Measurements from ENCODE around the gene TINCR.

TINCR gene

GRCh38 chr19:5588906-5589676, 21.3 kb upstream of the TINCR start:
- DNase-seq (ENCODE audit: low spot score): no peak

- no peak for DNase-seq (ENCODE audit: low spot score)
Measured at GRCh38 chr19:5588441-5588840, 20.7 kb upstream of the TINCR start.

GRCh38 chr19:5587661-5588060, 19.9 kb upstream of the TINCR start:
- no peak for DNase-seq (ENCODE audit: low spot score)

GRCh38 chr19:5587071-5587455, 19.3 kb upstream of the TINCR start:
- no peak for DNase-seq (ENCODE audit: low spot score)

- DNase-seq (ENCODE audit: low spot score): no peak
Measured at GRCh38 chr19:5586300-5587070, 18.7 kb upstream of the TINCR start.

- peak; percentile 34 for DNase-seq (ENCODE audit: low spot score)
Measured at GRCh38 chr19:5585461-5586299, 17.9 kb upstream of the TINCR start.

- DNase-seq (ENCODE audit: low spot score): no peak
Measured at GRCh38 chr19:5580161-5580571, 12.4 kb upstream of the TINCR start.

- DNase-seq (ENCODE audit: low spot score): no peak
Measured at GRCh38 chr19:5579697-5580096, 11.9 kb upstream of the TINCR start.

GRCh38 chr19:5579286-5579685, 11.5 kb upstream of the TINCR start:
- DNase-seq (ENCODE audit: low spot score): no peak

- peak; percentile 42 for DNase-seq (ENCODE audit: low spot score)
Measured at GRCh38 chr19:5578097-5578846, 10.5 kb upstream of the TINCR start.

- DNase-seq (ENCODE audit: low spot score): no peak
Measured at GRCh38 chr19:5575590-5575989, 7.8 kb upstream of the TINCR start.

- DNase-seq (ENCODE audit: low spot score): no peak
Measured at GRCh38 chr19:5572556-5573286, 5.0 kb upstream of the TINCR start.

GRCh38 chr19:5571777-5572176, 4.0 kb upstream of the TINCR start:
- no peak for DNase-seq (ENCODE audit: low spot score)

GRCh38 chr19:5567970-5568407, 236 bp upstream of the TINCR start:
- DNase-seq (ENCODE audit: low spot score): no peak

- no peak for DNase-seq (ENCODE audit: low spot score)
Measured at GRCh38 chr19:5564930-5565329, 2.8 kb downstream of the TINCR start.

- DNase-seq (ENCODE audit: low spot score): no peak
Measured at GRCh38 chr19:5563935-5564612, 3.7 kb downstream of the TINCR start.

- no peak for DNase-seq (ENCODE audit: low spot score)
Measured at GRCh38 chr19:5563008-5563431, 4.7 kb downstream of the TINCR start.

- DNase-seq (ENCODE audit: low spot score): no peak
Measured at GRCh38 chr19:5562280-5562679, 5.5 kb downstream of the TINCR start.

- DNase-seq (ENCODE audit: low spot score): no peak
Measured at GRCh38 chr19:5561559-5561958, 6.2 kb downstream of the TINCR start.

GRCh38 chr19:5560156-5560555, 7.6 kb downstream of the TINCR start:
- DNase-seq (ENCODE audit: low spot score): no peak

- no peak for DNase-seq (ENCODE audit: low spot score)
Measured at GRCh38 chr19:5559804-5560133, 8.0 kb downstream of the TINCR start.
